ENCODE data around the gene WDR54.

GRCh38 chr2:74448771-74449170 lies 27.2 kb downstream of the WDR54 start:
- no peak for TF ChIP-seq POLR2A (IDR thresholded peaks at IDR 0.05)
- TF ChIP-seq CTCF (IDR thresholded peaks at IDR 0.05), result no peak
